B cell (primary cell): ENCODE measurements around the gene FOXP4.

Source experiments
- EZH2 ChIP-seq: IDR thresholded peaks from 2 replicates; pipeline ENCODE4 v1.6.1; 2012; ENCODE audit warnings: borderline replicate concordance, low read depth, mild to moderate bottlenecking, moderate library complexity, low read length; ENCODE audit not compliant: insufficient read depth, poor library complexity, severe bottlenecking
- TF ChIP-seq, protein P1 (sequence below): fragments of 200-600 bp; IDR thresholded peaks from one replicate; pipeline ENCODE4 v1.8.0; 2022; ENCODE audit warnings: antibody characterized with exemption, mild to moderate bottlenecking

DNA sequence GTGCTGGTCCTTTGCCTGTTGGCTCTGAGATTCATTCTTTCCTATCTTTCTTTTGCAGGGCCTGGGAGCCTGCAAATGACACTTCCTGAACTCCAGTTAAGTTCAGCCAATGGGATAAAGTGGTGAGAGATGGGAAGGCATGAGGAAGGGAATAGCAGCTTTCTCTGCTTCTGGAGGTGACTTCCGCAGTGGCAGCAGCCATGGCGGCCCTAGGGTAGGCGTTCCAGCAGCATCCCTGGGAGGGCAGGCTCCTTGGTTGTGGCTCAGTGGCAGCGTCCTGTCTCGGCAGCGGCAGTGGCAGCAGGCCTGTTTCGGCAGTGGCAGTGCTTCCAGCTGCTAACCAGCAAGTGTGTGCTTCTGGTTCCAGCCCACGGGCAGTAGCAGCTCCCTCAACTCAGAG lies 84.8 kb downstream of the FOXP4 start:
- TF ChIP-seq, protein P1, sequence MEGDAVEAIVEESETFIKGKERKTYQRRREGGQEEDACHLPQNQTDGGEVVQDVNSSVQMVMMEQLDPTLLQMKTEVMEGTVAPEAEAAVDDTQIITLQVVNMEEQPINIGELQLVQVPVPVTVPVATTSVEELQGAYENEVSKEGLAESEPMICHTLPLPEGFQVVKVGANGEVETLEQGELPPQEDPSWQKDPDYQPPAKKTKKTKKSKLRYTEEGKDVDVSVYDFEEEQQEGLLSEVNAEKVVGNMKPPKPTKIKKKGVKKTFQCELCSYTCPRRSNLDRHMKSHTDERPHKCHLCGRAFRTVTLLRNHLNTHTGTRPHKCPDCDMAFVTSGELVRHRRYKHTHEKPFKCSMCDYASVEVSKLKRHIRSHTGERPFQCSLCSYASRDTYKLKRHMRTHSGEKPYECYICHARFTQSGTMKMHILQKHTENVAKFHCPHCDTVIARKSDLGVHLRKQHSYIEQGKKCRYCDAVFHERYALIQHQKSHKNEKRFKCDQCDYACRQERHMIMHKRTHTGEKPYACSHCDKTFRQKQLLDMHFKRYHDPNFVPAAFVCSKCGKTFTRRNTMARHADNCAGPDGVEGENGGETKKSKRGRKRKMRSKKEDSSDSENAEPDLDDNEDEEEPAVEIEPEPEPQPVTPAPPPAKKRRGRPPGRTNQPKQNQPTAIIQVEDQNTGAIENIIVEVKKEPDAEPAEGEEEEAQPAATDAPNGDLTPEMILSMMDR, result no peak
- no peak for TF ChIP-seq EZH2
